ENCODE data around the gene CIAPIN1.

Gene CIAPIN1

DNA sequence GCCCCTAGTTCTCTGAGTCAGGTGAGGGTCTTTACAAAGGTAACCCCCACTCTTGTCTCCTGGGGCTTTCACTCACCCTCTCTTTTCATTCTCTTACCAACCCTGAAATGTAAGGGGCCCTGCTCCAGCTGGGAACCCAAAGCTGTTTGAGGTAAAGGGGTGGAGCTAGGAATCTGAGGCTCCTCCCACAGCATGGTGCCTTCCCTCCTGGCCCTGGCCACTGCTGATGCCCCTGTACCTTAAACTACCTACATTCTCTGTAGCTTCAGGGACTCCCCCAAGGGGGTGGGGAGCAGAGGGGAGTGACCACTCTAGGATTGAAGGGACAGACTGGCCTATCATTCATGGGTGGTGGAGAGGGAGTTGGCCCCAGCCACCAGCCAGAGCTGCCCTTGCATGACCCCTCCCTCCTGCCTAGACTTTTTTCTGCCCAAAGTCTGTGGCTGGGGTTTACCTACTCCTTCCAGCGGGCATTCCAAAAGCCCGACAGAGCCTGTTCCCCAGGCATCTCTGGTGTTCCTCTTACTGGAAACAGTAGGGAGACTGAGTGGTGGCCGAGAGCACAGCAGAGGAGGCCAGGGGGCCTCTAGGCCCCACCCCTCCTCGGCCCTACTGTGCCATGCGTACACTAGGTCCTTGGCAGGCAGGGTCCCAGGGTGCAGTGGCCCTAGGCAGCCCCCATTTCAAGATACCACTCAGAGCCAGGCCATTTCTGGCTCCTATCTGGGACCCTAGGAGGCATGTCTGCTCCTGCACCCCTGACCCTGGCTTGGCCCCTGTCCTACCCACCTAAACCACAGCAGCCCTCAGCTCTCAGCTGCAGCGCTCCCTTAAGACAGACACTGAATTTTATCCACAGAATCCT is 29.6 kb upstream of the CIAPIN1 start:
- no peak for DNase-seq (ENCODE audit: low read depth in 1 of 2, low spot score in 1 of 2)

GRCh38 chr16:57475711-57476339 is 28.6 kb upstream of the CIAPIN1 start:
- peak; percentile 32 to 57 for DNase-seq (ENCODE audit: low read depth in 1 of 2, low spot score in 1 of 2)

GRCh38 chr16:57474671-57475661 is 27.8 kb upstream of the CIAPIN1 start:
- no peak for DNase-seq (ENCODE audit: low read depth in 1 of 2, low spot score in 1 of 2)

DNA sequence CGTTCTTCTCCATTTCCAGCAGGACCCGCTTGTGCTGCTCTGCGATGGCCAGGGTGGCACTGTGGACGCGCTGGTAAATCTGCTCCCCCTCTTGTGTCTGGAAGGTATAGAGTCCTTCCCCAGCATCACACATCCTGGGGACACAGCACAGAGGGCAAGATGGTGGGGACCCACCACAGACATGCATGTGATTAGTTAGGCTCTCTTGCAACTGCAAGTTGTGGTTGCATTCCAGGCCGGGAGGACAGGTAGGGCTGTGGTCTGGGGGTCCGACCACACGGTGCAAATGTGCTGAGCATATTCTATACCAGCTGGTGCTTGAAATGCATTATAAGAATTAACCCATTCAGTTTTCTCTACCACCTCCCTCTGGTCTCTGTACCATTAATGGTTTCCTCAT is 26.7 kb upstream of the CIAPIN1 start:
- no peak for DNase-seq (ENCODE audit: low read depth in 1 of 2, low spot score in 1 of 2)

- no peak for DNase-seq (ENCODE audit: low read depth in 1 of 2, low spot score in 1 of 2)
Observed at GRCh38 chr16:57473176-57473840, 26.1 kb upstream of the CIAPIN1 start.

GRCh38 chr16:57472665-57473060 is 25.5 kb upstream of the CIAPIN1 start:
- no peak for DNase-seq (ENCODE audit: low read depth in 1 of 2, low spot score in 1 of 2)

DNA sequence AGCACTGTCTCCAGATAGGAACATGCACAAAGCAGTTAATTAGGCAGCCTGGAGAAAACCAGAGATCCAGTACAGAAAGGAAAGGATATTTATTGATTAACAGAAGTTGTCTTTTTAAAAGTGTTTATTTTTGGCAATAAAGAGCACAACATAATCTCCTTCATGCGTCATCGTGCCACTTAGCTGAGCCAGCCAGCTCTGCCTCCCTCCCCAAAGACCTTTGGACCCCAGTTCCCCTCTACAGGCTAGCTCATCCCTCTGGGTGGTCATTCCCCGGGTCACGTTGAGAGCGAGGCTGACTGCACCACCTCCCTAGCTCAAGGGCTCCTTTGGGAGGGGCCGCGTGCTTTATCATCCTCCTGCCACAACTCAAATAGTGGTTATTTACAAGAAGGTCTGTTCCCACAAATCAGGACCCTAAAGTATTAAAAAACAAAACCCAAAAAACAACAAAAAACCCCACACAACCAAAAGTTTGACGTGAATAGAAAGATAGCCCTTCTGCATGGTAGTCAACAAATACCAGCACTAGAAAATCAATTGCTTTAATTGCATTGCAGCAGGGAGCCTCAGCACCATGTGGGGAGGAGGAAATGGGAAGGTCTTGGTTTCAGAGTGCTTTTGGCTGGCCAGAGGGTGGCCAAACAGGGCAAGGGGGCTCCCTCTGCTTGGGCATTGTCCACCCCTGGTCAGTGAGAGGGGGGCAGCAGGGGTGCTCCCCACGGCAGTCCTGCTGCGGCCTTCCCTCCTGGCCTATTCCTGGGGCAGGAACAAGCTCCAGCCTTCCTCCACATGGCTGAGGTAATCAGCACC is 24.9 kb upstream of the CIAPIN1 start:
- DNase-seq (ENCODE audit: low read depth in 1 of 2, low spot score in 1 of 2): no peak

GRCh38 chr16:57471209-57471608 is 24.0 kb upstream of the CIAPIN1 start:
- no peak for DNase-seq (ENCODE audit: low read depth in 1 of 2, low spot score in 1 of 2)

DNA sequence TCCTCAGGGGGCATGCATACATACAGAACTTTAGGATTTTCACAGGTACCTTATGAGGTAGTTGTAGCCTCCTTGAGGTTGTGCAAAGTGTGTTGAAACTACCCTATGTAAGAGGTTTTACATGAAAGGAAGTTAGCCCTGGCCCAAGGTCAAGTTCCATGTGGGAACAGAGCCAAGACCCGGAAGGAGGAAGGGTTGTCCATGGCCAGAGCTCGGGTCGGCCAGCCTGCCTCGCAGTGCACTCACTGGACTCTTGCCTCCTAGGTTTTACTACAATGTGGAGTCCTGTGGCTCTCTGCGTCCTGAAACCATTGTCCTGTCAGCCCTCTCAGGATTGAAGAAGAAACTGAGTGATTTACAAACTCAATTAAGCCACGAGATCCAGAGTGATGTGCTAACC is 23.5 kb upstream of the CIAPIN1 start:
- no peak for DNase-seq (ENCODE audit: low read depth in 1 of 2, low spot score in 1 of 2)

DNA sequence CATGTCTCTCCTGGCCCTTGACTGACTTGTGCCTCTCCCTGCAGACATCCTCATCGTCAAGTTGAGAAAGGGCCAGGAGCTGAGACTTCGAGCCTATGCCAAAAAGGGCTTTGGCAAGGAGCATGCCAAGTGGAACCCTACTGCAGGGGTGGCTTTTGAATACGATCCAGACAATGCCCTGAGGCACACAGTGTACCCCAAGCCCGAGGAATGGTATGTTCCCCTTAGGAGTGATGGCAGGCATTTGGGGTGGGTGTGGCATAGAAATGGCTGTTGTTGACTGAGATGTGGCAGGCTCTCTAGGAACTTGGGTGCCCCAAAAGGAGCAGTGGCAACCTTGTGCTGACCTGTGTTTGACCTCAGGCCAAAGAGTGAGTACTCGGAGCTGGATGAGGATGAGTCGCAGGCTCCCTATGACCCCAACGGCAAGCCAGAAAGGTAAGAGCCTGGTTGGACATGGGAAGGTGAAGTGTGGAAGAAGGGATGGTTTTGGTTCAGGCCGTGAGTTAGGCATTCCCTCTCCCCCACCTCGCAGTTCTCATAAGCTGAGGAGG is 22.8 kb upstream of the CIAPIN1 start:
- no peak for DNase-seq (ENCODE audit: low read depth in 1 of 2, low spot score in 1 of 2)

DNA sequence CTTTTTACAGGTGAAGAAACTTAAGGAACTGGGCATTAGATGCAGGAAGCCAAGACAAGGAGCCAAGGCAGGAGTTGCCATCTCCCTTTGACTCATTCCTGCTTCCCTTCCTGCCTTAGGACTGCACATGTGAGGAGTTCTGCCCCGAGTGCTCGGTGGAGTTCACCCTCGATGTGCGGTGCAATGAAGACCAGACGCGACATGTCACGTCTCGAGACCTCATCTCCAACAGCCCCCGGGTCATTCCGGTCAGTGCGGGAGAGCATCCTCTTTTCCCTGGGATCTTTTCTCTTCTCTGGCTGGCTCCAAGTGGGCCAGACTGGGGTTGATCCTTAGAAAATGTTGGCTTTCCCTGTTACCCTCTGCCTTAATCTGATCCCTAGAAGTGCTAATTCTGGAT is 21.9 kb upstream of the CIAPIN1 start:
- no peak for DNase-seq (ENCODE audit: low read depth in 1 of 2, low spot score in 1 of 2)

DNA sequence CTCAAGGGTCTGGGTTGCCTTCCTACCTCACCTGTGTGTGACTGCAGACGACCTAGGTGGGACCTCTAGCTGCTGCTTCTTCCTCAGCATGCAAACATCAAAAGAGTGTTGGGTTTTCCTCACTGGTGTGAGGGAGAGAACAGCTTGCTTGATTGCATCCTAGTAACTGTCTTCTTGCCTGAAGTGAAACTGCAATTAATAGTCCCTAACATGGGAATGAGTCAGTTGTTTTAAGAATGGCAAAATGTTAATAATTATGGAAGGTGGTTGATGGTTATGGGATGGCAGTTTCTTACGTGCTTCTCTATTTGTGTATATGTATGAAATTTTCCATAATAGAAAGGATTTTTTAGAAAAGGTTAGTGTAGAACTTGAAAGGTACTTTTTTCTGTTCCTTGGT is 21.2 kb upstream of the CIAPIN1 start:
- DNase-seq (ENCODE audit: low read depth in 1 of 2, low spot score in 1 of 2): no peak

- DNase-seq (ENCODE audit: low read depth in 1 of 2, low spot score in 1 of 2): no peak
Observed at GRCh38 chr16:57464523-57464922, 17.3 kb upstream of the CIAPIN1 start.

DNA sequence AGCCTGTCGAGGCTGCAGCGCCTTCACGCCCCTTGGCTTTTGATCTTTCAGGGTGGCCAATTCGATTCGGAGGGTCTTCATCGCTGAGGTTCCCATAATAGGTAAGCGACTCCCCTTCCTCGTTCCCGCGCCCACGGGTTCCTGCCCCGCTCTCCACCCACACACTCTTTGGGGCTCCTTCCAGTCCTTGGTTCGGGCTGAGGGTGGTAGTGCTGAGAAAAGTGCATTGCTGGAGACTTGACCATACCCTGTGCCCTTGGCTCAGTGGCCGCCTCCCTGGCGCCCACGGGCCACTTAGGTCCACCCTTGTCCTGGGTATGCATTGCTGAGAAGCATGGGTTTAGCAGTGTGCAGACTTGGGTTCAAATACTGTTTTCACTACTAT is 15.8 kb upstream of the CIAPIN1 start:
- no peak for DNase-seq (ENCODE audit: low read depth in 1 of 2, low spot score in 1 of 2)

GRCh38 chr16:57462209-57462977 is 15.2 kb upstream of the CIAPIN1 start, which contains the start of gene POLR2C:
TSS of gene POLR2C (plus strand) at chr16:57462679. CDS start at chr16:57462725, 46 bp downstream.
- DNase-seq (ENCODE audit: low read depth in 1 of 2, low spot score in 1 of 2): peak; percentile 86 to 91

GRCh38 chr16:57452021-57452420 is 4.8 kb upstream of the CIAPIN1 start:
- no peak for DNase-seq (ENCODE audit: low read depth in 1 of 2, low spot score in 1 of 2)

DNA sequence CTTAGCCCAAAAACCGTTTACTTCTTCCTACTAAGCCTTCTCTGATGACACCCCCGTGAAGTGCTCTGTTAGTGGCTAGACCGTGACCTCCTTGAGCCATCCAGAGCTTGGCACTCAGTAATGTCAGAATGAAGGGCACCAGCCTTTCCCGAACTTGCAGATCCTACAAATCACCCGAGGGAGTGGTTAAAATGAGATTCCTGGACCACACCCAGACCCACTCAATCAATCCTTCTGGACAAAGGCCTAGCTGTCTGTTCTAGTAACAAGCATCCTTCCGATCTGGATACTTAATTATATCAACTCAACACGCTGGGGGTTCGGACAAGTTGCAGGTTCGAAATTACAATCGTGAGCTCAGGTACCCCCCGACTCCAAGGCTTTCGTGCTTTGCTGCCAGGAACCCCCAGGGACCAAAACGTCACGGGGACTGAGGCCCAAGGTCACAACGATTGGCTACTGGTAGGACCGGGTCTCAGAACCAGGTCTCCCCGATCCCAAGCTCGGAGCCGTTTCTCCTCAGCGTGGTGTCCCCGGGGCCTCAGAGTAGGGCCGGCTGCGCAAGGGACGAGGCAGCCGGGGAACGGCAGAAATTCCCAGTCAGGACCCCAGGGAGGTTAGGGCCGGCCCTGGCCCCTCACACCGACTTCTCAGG is 527 bp downstream of the CIAPIN1 start:
- DNase-seq (ENCODE audit: low read depth in 1 of 2, low spot score in 1 of 2): peak in 1 of 2 donors; percentile 3

- no peak for DNase-seq (ENCODE audit: low read depth in 1 of 2, low spot score in 1 of 2)
Observed at GRCh38 chr16:57445510-57445909, 1.7 kb downstream of the CIAPIN1 start.
